Neural cell (in vitro differentiated cells): ENCODE results near the gene HAS3. TPM values are rescaled to one million over a fixed set of nuclear protein-coding genes. Genes with fewer than 3 reads are reported as not detected.

ENCODE experiments used
- H2AFZ ChIP-seq: fragments of 200-600, 300-800 bp; sonication (generic), shearing (Covaris generic); 2 replicates; pipeline ENCODE4 v1.6.0; 2014; ENCODE audit warnings: low read depth, mild to moderate bottlenecking, antibody characterized with exemption, low read length, moderate library complexity
- H3F3A ChIP-seq: fragments of 200-600 bp; shearing (Covaris generic); 2 replicates; pipeline ENCODE4 v1.6.1; 2016; ENCODE audit warnings: mild to moderate bottlenecking, moderate library complexity, mixed read lengths, antibody characterized with exemption, low read length; ENCODE audit not compliant: insufficient read depth, poor library complexity, severe bottlenecking
- H3K27ac ChIP-seq: fragments of 200-600, 300-800 bp; sonication (generic), shearing (Covaris generic); 2 replicates; pipeline ENCODE4 v1.5.1; 2014; ENCODE audit warnings: mild to moderate bottlenecking, low read length, moderate library complexity
- H3K27me3 ChIP-seq: fragments of 300-800, 200-600 bp; sonication (generic), shearing (Covaris generic); 2 replicates; pipeline ENCODE4 v1.6.0; 2014; ENCODE audit warnings: mild to moderate bottlenecking, low read depth, low read length, moderate library complexity; ENCODE audit not compliant: insufficient read depth
- H3K36me3 ChIP-seq: fragments of 300-800, 200-600 bp; sonication (generic), shearing (Covaris generic); 2 replicates; pipeline ENCODE4 v1.5.1; 2014; ENCODE audit warnings: mild to moderate bottlenecking, antibody characterized with exemption, low read length, moderate library complexity; ENCODE audit not compliant: insufficient read depth
- H3K4me2 ChIP-seq: fragments of 300-800, 200-600 bp; sonication (generic), shearing (Covaris generic); 2 replicates; pipeline ENCODE4 v1.6.0; 2014; ENCODE audit warnings: mild to moderate bottlenecking, low read length
- H3K4me3 ChIP-seq: fragments of 300-800, 200-600 bp; sonication (generic), shearing (Covaris generic); 2 replicates; pipeline ENCODE4 v1.5.1; 2014; ENCODE audit warnings: mild to moderate bottlenecking, low read length, moderate library complexity
- H3K79me2 ChIP-seq: fragments of 200-600 bp; shearing (Covaris generic); replicated peaks from 2 replicates; pipeline ENCODE4 v1.6.0; 2014; ENCODE audit warnings: mild to moderate bottlenecking, low read length, moderate library complexity; ENCODE audit not compliant: insufficient read depth
- H3K9ac ChIP-seq: fragments of 300-800, 200-600 bp; sonication (generic), shearing (Covaris generic); 2 replicates; pipeline ENCODE4 v1.6.1; 2016; ENCODE audit warnings: mild to moderate bottlenecking, low read length, mixed read lengths
- H3K9me2 ChIP-seq: fragments of 200-600 bp; shearing (Covaris generic); 2 replicates; pipeline ENCODE4 v1.6.1; 2016; ENCODE audit warnings: mild to moderate bottlenecking, low read length, mixed read lengths; ENCODE audit not compliant: insufficient read depth
- H3K9me3 ChIP-seq: fragments of 200-600, 300-800 bp; sonication (generic), shearing (Covaris generic); 2 replicates; pipeline ENCODE4 v1.6.1; 2016; ENCODE audit warnings: mild to moderate bottlenecking, mixed run types, low read length, moderate library complexity, mixed read lengths
- H4K20me1 ChIP-seq: fragments of 200-600 bp; shearing (Covaris generic); 2 replicates; pipeline ENCODE4 v1.6.1; 2016; ENCODE audit warnings: mild to moderate bottlenecking, mixed run types; ENCODE audit not compliant: insufficient read depth
- CTCF ChIP-seq: fragments of 450-650 bp; IDR thresholded peaks from 2 replicates; pipeline ENCODE4 v1.5.1; 2014; ENCODE audit warnings: antibody characterized with exemption, mild to moderate bottlenecking, moderate library complexity; ENCODE audit not compliant: poor library complexity, severe bottlenecking
- EP300 ChIP-seq: fragments of 450-650 bp; conservative IDR thresholded peaks from 2 replicates; pipeline ENCODE4 v1.6.1; 2014; ENCODE audit warnings: antibody characterized with exemption, mild to moderate bottlenecking, moderate library complexity; ENCODE audit not compliant: poor library complexity, severe bottlenecking
- EZH2 ChIP-seq: fragments of 200-600, 300-800 bp; shearing (Covaris generic), sonication (generic); IDR thresholded peaks from 2 replicates; pipeline ENCODE4 v1.6.1; 2014; ENCODE audit warnings: antibody characterized with exemption, low read length, borderline replicate concordance, mild to moderate bottlenecking; ENCODE audit not compliant: insufficient read depth, poor library complexity, severe bottlenecking
- MXI1 ChIP-seq: fragments of 450-650 bp; conservative IDR thresholded peaks from 2 replicates; pipeline ENCODE4 v1.6.1; 2014; ENCODE audit warnings: antibody characterized with exemption, mild to moderate bottlenecking; ENCODE audit not compliant: poor library complexity, severe bottlenecking
- POLR2AphosphoS5 ChIP-seq: IDR thresholded peaks from 2 replicates; pipeline ENCODE4 v1.6.1; 2012
- RAD21 ChIP-seq: fragments of 450-650 bp; conservative IDR thresholded peaks from 2 replicates; pipeline ENCODE4 v1.6.1; 2014; ENCODE audit warnings: antibody characterized with exemption, mild to moderate bottlenecking, moderate library complexity
- REST ChIP-seq: IDR thresholded peaks from 2 replicates; pipeline ENCODE4 v1.6.1; 2012; ENCODE audit warnings: borderline replicate concordance
- SMC3 ChIP-seq: fragments of 450-650 bp; conservative IDR thresholded peaks from 2 replicates; pipeline ENCODE4 v1.6.1; 2014; ENCODE audit warnings: antibody characterized with exemption, mild to moderate bottlenecking, moderate library complexity; ENCODE audit not compliant: poor library complexity
- TAF1 ChIP-seq: IDR thresholded peaks from 2 replicates; pipeline ENCODE4 v1.6.1; 2012; ENCODE audit warnings: low read depth
- polyA plus RNA-seq: library from polyadenylated mRNA; depleted of rRNA; stranded (reverse); fragments of >200 nt; gene quantifications from 2 replicates; pipeline ENCODE4 v1.2.3, GENCODE V29; 2014

HAS3 gene
- polyA plus RNA-seq, 1 donor from 2014 or later: 12.5 TPM

GRCh38 chr16:69115837-69116236, 10.4 kb downstream of the HAS3 start:
- Histone ChIP-seq H3K27me3 (no peaks in the 10 kb centered on the region), H3K27ac (no peak overlapping the region), H3K79me2 (peaks cover 15% of the 10 kb centered on the region), H3K4me3 (no peak overlapping the region), H4K20me1 (no peaks in the 10 kb centered on the region), H2AFZ (no peak overlapping the region), H3K9me3 (no peaks in the 10 kb centered on the region), H3F3A (no peaks in the 10 kb centered on the region), H3K36me3 (peaks cover 8% of the 10 kb centered on the region), H3K4me2 (no peak overlapping the region), H3K9ac (no peak overlapping the region), H3K9me2 (no peaks in the 10 kb centered on the region)
- no peak for TF ChIP-seq POLR2AphosphoS5

GRCh38 chr16:69116256-69116875, 10.9 kb downstream of the HAS3 start:
- H4K20me1 ChIP-seq: no peaks in the 10 kb centered on the region
- H3K27ac ChIP-seq: no peak overlapping the region
- no peak overlapping the region for H3K4me3 ChIP-seq

More at GRCh38 chr16:69116256-69116875, 10.9 kb downstream of the HAS3 start:
- Histone ChIP-seq H2AFZ (no peak overlapping the region), H3K9ac (no peak overlapping the region), H3K9me2 (no peaks in the 10 kb centered on the region), H3K27me3 (no peaks in the 10 kb centered on the region), H3K36me3 (peaks cover 8% of the 10 kb centered on the region), H3K79me2 (peaks cover 13% of the 10 kb centered on the region), H3K9me3 (no peaks in the 10 kb centered on the region), H3F3A (no peaks in the 10 kb centered on the region), H3K4me2 (no peak overlapping the region)
- TF ChIP-seq EP300 (no peak), REST (no peak), CTCF (no peak), POLR2AphosphoS5 (no peak), TAF1 (no peak), MXI1 (no peak), SMC3 (no peak), EZH2 (no peak), RAD21 (no peak)
